ENCODE measurements around the gene CENPW. TPM values are rescaled to one million over a fixed set of nuclear protein-coding genes. Genes with fewer than 3 reads are reported as not detected.

Gene CENPW
- total and polyA plus RNA-seq, 2 of the 4 experiments (the other 2 are of a cell fraction): 8.2 to 19.3 TPM

GRCh38 chr6:126352514-126352913 lies 12.6 kb downstream of the CENPW start:
- Histone ChIP-seq H2AFZ (replicated peaks; ENCODE audit: low read length, poor library complexity) (no peak overlapping the region), H2BK120ac (ENCODE audit: low read depth, low read length) (no peak overlapping the region), H3K4me1 (ENCODE audit: control insufficient read depth, insufficient read depth, low read length) (no peaks in the 10 kb centered on the region), H3K27me3 (ENCODE audit: control insufficient read depth, insufficient read depth, low read length) (no peaks in the 10 kb centered on the region), H3K14ac (replicated peaks; ENCODE audit: low read depth, low read length) (no peak overlapping the region), H3K56ac (ENCODE audit: extremely low read depth, insufficient read depth, low read length) (no peak overlapping the region), H2BK5ac (ENCODE audit: low read depth, low read length, poor library complexity, severe bottlenecking) (no peak overlapping the region), H3K9ac (ENCODE audit: low read depth, low read length) (no peak overlapping the region), H4K5ac (ENCODE audit: low read depth, low read length) (no peak overlapping the region), H2BK15ac (ENCODE audit: low read depth, low read length) (no peak overlapping the region), H2AK5ac (ENCODE audit: low read depth, low read length) (no peak overlapping the region), H4K8ac (ENCODE audit: low read depth in 2 of 2, low read length in 2 of 2) (no peak overlapping the region), H3K23ac (ENCODE audit: low read depth, low read length) (no peak overlapping the region), H3K4me2 (ENCODE audit: low read depth, low read length) (no peak overlapping the region), H3K18ac (ENCODE audit: low read depth, low read length) (no peak overlapping the region), H3K36me3 (ENCODE audit: control insufficient read depth, insufficient read depth, low read length) (no peaks in the 10 kb centered on the region), H2BK20ac (ENCODE audit: low read depth, low read length) (no peak overlapping the region), H4K91ac (ENCODE audit: insufficient read depth, low read depth, low read length) (no peak overlapping the region), H3K4me3 (ENCODE audit: insufficient read depth, low read depth, low read length) (no peak overlapping the region), H3K9me1 (ENCODE audit: insufficient read depth, low read length) (no peaks in the 10 kb centered on the region), H4K20me1 (ENCODE audit: insufficient read depth, low read length) (no peaks in the 10 kb centered on the region), H3K4ac (ENCODE audit: low read depth, low read length) (no peak overlapping the region), H2AK9ac (replicated peaks; ENCODE audit: low read depth, low read length, poor library complexity) (no peak overlapping the region), H3K9me3 (ENCODE audit: control insufficient read depth, insufficient read depth, low read length) (no peaks in the 10 kb centered on the region), H3K27ac (ENCODE audit: insufficient read depth, low read length) (no peak overlapping the region), H3K79me1 (ENCODE audit: low read depth in 1 of 2, low read length in 2 of 2) (no peaks in the 10 kb centered on the region)
- in situ Hi-C loops (cut with MboI; ENCODE audit: low sequenced_read_pairs): no loop called here
- ATAC-seq (ENCODE audit: low read depth) (no peak), DNase-seq (no peak)
- ChIA-PET POLR2A (ENCODE audit: unreplicated experiment) (no interaction called here), CTCF (interaction anchor here (1.2 kb wide), 1 partner anchor 9 kb away, joined by 3 read pairs; no protein-coding TSS in a partner anchor)
- BruUV-seq (replicated peaks): no TSS peak
- TF ChIP-seq BHLHE40 (IDR thresholded peaks at IDR 0.05; ENCODE audit: low read depth, low read length): no peak
- TF ChIP-seq MXI1 (IDR thresholded peaks at IDR 0.05; ENCODE audit: borderline replicate concordance, low read depth, low read length): no peak
- no peak for TF ChIP-seq POLR2A (IDR thresholded peaks at IDR 0.05; ENCODE audit: low read depth, low read length)
- TF ChIP-seq, protein P1, sequence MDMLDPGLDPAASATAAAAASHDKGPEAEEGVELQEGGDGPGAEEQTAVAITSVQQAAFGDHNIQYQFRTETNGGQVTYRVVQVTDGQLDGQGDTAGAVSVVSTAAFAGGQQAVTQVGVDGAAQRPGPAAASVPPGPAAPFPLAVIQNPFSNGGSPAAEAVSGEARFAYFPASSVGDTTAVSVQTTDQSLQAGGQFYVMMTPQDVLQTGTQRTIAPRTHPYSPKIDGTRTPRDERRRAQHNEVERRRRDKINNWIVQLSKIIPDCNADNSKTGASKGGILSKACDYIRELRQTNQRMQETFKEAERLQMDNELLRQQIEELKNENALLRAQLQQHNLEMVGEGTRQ (IDR thresholded peaks at IDR 0.05; ENCODE audit: low read depth, low read length): no peak
- TF ChIP-seq MAFK (IDR thresholded peaks at IDR 0.05; ENCODE audit: low read depth, low read length): no peak
- TF ChIP-seq ELK1 (IDR thresholded peaks at IDR 0.05; ENCODE audit: borderline replicate concordance, low read depth, low read length): no peak
- no peak for TF ChIP-seq CHD1 (IDR thresholded peaks at IDR 0.05; ENCODE audit: low read depth, low read length)
- TF ChIP-seq, protein P2, sequence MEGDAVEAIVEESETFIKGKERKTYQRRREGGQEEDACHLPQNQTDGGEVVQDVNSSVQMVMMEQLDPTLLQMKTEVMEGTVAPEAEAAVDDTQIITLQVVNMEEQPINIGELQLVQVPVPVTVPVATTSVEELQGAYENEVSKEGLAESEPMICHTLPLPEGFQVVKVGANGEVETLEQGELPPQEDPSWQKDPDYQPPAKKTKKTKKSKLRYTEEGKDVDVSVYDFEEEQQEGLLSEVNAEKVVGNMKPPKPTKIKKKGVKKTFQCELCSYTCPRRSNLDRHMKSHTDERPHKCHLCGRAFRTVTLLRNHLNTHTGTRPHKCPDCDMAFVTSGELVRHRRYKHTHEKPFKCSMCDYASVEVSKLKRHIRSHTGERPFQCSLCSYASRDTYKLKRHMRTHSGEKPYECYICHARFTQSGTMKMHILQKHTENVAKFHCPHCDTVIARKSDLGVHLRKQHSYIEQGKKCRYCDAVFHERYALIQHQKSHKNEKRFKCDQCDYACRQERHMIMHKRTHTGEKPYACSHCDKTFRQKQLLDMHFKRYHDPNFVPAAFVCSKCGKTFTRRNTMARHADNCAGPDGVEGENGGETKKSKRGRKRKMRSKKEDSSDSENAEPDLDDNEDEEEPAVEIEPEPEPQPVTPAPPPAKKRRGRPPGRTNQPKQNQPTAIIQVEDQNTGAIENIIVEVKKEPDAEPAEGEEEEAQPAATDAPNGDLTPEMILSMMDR (conservative IDR thresholded peaks at IDR 0.05; ENCODE audit: low read depth, low read length): no peak
- no peak for TF ChIP-seq RAD21 (IDR thresholded peaks at IDR 0.05; ENCODE audit: low read length)
- TF ChIP-seq CEBPB (IDR thresholded peaks at IDR 0.05; ENCODE audit: low read depth, low read length): no peak
- TF ChIP-seq MAZ (IDR thresholded peaks at IDR 0.05; ENCODE audit: borderline replicate concordance, low read depth, low read length): no peak
- TF ChIP-seq FOS (IDR thresholded peaks at IDR 0.05; ENCODE audit: low read depth, low read length): no peak
- TF ChIP-seq NFE2L2 (IDR thresholded peaks at IDR 0.05; ENCODE audit: low read depth, low read length): no peak
- no peak for TF ChIP-seq RFX5 (IDR thresholded peaks at IDR 0.05; ENCODE audit: low read depth, low read length)
- TF ChIP-seq SMC3 (IDR thresholded peaks at IDR 0.05; ENCODE audit: low read depth, low read length): no peak
- no peak for TF ChIP-seq RCOR1 (IDR thresholded peaks at IDR 0.05; ENCODE audit: insufficient replicate concordance, low read length)
- intact Hi-C loops (cut with micrococcal nuclease): no loop called here
- dilution Hi-C loops (cut with HindIII; ENCODE audit: low sequenced_read_pairs, unreplicated experiment): no loop called here

All from IMR-90 (cell line).